ENCODE measurements around the gene SKP1. TPM values are rescaled to one million over a fixed set of nuclear protein-coding genes. Genes with fewer than 3 reads are reported as not detected.

The SKP1 gene
- total RNA-seq (2021), result 348 and 350 TPM in 2 replicates
- long read RNA-seq, full-length matches to known transcripts, result 984 of 999 reads
- long read RNA-seq, partial matches to known transcripts, result 5 of 999 reads
- long read RNA-seq, other reads (novel, unspliced or antisense), result 10 of 999 reads

DNA sequence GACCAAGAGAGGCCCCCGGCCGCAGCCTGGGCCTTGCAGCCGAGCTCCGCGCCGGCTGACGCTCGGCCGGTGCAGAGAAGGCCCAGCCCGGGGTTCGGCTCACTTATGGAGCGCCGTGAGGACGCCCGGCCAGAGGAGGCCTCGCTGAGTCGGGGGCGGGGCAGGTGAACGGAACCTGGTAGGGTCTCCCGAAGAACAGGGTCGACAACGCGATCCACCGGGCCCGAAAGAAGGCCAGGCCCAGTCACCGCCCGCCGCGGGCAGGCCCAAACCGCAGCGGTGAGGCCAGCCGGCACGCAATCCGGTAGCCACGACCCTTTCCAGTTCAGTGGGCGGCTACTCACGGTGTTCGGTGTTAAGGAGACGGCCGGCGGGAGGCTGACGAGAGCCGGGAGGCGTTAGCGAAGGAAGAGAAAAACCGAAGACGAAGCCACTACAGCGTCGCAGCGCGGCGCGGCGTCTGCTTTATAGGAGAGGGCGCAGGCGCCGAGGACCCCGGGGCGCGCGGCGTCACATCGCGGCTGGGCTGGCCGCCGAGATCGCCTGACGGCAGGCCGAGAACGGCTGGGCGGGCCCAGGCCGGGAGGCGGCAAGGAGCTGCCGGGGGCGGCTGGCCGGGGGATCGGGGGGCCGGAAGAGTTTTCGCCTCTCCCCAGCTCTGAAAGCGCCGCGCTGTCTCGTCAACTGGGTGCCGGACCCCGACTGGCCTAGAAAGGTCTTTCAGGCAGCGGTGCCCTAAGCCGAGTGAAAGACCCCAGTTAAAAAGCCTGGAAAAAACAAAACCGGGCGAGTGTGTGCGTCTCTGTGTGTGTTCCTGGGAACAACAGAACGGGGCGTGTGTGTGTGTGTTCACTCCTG is at the start of gene SKP1:
Gene SKP1 (minus strand): TSS at position 440 of the 858 bp plus-strand sequence. CDS start 2,928 bp downstream, outside the sequence.
- Histone ChIP-seq H3K4me1 (ENCODE audit: insufficient read depth, low read length) (peaks cover 3% of the 10 kb centered on the region), H4K8ac (replicated peaks; ENCODE audit: insufficient read length, low read depth, low read length) (no peak within 1 kb of the TSS), H3K4me2 (ENCODE audit: insufficient read depth, insufficient read length, low read length) (peak within 1 kb of the TSS; percentile 86), H2BK15ac (ENCODE audit: low read depth, low read length) (no peak within 1 kb of the TSS), H2BK5ac (ENCODE audit: insufficient read length, low read length) (no peak within 1 kb of the TSS), H3K79me1 (ENCODE audit: insufficient read depth, low read depth, low read length, poor library complexity, severe bottlenecking) (peaks cover 8% of the 10 kb centered on the region), H3K79me2 (ENCODE audit: insufficient read depth, low read length) (peaks cover 18% of the 10 kb centered on the region), H4K91ac (ENCODE audit: insufficient read length, low read depth, low read length) (no peak within 1 kb of the TSS), H3K27ac (ENCODE audit: insufficient read length, low read depth, low read length) (peak within 1 kb of the TSS; percentile 58), H3K56ac (ENCODE audit: insufficient read length, low read depth, low read length) (no peak within 1 kb of the TSS), H4K5ac (ENCODE audit: insufficient read length, low read depth, low read length) (peak within 1 kb of the TSS; percentile 15), H2BK20ac (ENCODE audit: low read depth, low read length, poor library complexity, severe bottlenecking) (no peak within 1 kb of the TSS), H2AK5ac (ENCODE audit: insufficient read length, low read length) (no peak within 1 kb of the TSS), H2AFZ (ENCODE audit: low read length) (no peak within 1 kb of the TSS), H3K23ac (ENCODE audit: insufficient read length, low read depth, low read length) (no peak within 1 kb of the TSS), H3K18ac (ENCODE audit: insufficient read length, low read depth, low read length) (peak within 1 kb of the TSS; percentile 98), H3T11ph (ENCODE audit: low read length) (no peak within 1 kb of the TSS), H3K27me3 (ENCODE audit: insufficient read depth, low read length) (no peaks in the 10 kb centered on the region), H2BK120ac (ENCODE audit: low read depth, low read length, poor library complexity, severe bottlenecking) (no peak within 1 kb of the TSS), H4K20me1 (ENCODE audit: control insufficient read depth, insufficient read depth, insufficient read length) (peaks cover 3% of the 10 kb centered on the region), H3K14ac (ENCODE audit: insufficient read depth, low read length) (peak within 1 kb of the TSS; percentile 96), H3K9me3 (ENCODE audit: control insufficient read depth, low read depth, low read length) (no peaks in the 10 kb centered on the region), H3K9ac (ENCODE audit: extremely low read depth, insufficient read length, low read length) (peak within 1 kb of the TSS; percentile 93), H3K23me2 (ENCODE audit: insufficient read length, low read depth, low read length, poor library complexity, severe bottlenecking) (peaks cover 11% of the 10 kb centered on the region), H2BK12ac (ENCODE audit: insufficient read length, low read depth, low read length) (no peak within 1 kb of the TSS), H3K4ac (ENCODE audit: low read depth, low read length) (no peak within 1 kb of the TSS)
- peaks cover 16 to 23% (median 21%) of the 10 kb centered on the region in 3 experiments; a peak in 6 of 7 replicates for H3K36me3 Mint-ChIP-seq (ENCODE audit: insufficient read depth in 1 of 3, low read depth in 3 of 3)
- WGBS (ENCODE audit: extremely low coverage, insufficient read length, low lambda C conversion rate), result no CpG with 5 or more reads among the region's 92 CpGs
- no peaks in the 10 kb centered on the region for H3K27me3 Mint-ChIP-seq (ENCODE audit: low read depth)
- peak; percentile 78 for DNase-seq
- TF ChIP-seq, protein P1, sequence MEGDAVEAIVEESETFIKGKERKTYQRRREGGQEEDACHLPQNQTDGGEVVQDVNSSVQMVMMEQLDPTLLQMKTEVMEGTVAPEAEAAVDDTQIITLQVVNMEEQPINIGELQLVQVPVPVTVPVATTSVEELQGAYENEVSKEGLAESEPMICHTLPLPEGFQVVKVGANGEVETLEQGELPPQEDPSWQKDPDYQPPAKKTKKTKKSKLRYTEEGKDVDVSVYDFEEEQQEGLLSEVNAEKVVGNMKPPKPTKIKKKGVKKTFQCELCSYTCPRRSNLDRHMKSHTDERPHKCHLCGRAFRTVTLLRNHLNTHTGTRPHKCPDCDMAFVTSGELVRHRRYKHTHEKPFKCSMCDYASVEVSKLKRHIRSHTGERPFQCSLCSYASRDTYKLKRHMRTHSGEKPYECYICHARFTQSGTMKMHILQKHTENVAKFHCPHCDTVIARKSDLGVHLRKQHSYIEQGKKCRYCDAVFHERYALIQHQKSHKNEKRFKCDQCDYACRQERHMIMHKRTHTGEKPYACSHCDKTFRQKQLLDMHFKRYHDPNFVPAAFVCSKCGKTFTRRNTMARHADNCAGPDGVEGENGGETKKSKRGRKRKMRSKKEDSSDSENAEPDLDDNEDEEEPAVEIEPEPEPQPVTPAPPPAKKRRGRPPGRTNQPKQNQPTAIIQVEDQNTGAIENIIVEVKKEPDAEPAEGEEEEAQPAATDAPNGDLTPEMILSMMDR (conservative IDR thresholded peaks at IDR 0.05), result no peak
- H3K4me3 Mint-ChIP-seq, result peak within 1 kb of the TSS; percentile 97 to 99
- H3K27ac Mint-ChIP-seq, result peak within 1 kb of the TSS; percentile 97 to 98 (median 98)
- H3K4me1 Mint-ChIP-seq, result peaks cover 14 to 17% of the 10 kb centered on the region in 2 experiments
- no peaks in the 10 kb centered on the region for H3K9me3 Mint-ChIP-seq
